GM19452 (cell line): ENCODE results near the gene EGFR.

Experiments used
- ATAC-seq: cut with Tn5 transposase; IDR thresholded peaks from one replicate; pipeline ENCODE4 v1.9.1; 2021; ENCODE audit not compliant: unreplicated experiment

EGFR gene

DNA sequence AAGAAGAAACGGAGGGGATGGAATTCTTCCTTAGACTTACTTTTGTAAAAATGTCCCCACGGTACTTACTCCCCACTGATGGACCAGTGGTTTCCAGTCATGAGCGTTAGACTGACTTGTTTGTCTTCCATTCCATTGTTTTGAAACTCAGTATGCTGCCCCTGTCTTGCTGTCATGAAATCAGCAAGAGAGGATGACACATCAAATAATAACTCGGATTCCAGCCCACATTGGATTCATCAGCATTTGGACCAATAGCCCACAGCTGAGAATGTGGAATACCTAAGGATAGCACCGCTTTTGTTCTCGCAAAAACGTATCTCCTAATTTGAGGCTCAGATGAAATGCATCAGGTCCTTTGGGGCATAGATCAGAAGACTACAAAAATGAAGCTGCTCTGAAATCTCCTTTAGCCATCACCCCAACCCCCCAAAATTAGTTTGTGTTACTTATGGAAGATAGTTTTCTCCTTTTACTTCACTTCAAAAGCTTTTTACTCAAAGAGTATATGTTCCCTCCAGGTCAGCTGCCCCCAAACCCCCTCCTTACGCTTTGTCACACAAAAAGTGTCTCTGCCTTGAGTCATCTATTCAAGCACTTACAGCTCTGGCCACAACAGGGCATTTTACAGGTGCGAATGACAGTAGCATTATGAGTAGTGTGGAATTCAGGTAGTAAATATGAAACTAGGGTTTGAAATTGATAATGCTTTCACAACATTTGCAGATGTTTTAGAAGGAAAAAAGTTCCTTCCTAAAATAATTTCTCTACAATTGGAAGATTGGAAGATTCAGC is 187.6 kb downstream of the EGFR start:
- no peak for ATAC-seq

GRCh38 chr7:55207436-55208125 is 188.8 kb downstream of the EGFR start:
- ATAC-seq, result no peak

GRCh38 chr7:55209366-55209765 is 190.5 kb downstream of the EGFR start:
- no peak for ATAC-seq

GRCh38 chr7:55210176-55210575 is 191.4 kb downstream of the EGFR start:
- no peak for ATAC-seq

GRCh38 chr7:55210716-55211115 is 191.9 kb downstream of the EGFR start:
- no peak for ATAC-seq

- ATAC-seq, result no peak
Observed at GRCh38 chr7:55211726-55212125, 192.9 kb downstream of the EGFR start.

- ATAC-seq, result no peak
Observed at GRCh38 chr7:55212176-55212575, 193.4 kb downstream of the EGFR start.

DNA sequence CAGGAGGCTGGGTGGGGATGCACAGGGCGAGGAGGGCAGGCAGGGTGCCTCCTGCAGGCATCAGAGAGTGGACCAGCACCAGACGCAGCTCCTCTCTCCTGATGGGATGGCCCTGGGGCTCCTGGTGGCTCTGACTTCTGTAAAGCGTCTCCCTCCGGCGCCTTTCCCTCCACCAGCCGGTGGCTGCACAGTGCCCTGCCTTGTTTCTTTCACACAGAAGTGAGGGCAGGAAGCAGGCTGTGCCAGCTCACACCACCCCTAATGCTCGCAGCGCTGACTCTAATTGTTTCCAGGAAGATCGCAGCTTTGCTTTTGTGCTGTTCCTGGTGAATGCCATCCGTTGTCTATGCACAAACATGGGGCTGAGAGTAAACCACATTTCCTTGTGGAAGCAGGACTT is 194.0 kb downstream of the EGFR start:
- no peak for ATAC-seq

DNA sequence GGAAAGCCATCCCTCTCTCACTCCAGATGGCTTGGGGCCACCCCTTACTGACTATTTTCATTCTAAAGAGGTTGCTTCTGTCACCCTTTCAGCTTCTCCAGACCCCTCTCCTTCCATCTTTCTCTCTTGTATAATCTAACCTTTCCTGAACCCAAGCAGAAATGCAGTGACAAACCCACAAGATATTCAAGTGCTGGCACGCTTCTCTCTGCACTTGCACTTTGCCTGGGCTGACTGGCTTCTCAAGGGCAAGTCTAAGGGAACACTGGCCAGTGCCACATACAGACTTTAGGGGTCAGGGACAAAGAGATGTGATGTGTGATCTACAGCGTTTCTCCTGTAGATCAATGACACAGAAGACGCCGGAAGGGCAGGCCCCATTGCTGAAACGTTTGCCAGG is 195.9 kb downstream of the EGFR start:
- no peak for ATAC-seq

DNA sequence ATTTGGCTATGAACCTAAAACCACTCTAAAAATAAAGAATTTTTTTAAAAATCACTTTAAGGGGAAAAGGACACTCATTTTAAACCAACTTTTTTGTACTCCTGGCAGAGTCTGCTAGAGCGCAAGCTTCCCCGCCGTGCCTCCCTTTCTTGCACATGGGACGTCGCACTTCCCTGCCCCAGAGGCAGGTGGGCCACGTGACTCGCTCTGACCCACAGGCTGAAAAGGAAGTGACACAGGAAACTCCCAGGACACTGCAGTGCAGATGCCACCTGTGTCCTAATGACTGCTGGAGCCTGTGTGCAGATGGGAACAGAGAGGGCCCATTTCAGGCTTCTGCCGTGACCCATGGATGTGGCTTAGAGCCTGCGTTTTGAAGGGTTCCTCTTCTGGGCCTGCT is 204.2 kb downstream of the EGFR start:
- ATAC-seq, result no peak

DNA sequence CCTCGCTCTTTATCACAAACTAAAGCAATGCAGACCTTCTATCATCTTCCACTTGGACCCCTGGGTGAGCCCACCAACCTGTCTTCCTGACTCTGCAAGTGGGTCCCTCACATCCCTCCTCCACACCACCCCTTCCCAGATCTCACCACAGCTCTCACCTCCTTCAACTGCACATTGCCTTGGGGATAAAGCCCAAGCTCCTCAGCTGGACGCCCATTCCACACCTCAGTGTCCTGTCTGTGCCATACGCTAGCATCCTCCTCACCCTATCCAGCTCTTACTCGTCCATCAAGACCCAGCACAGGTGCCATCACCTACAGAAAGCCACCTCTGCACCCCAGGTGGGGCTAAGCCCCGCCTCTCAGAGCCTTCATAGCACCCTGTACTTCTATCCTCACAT is 205.3 kb downstream of the EGFR start:
- no peak for ATAC-seq

DNA sequence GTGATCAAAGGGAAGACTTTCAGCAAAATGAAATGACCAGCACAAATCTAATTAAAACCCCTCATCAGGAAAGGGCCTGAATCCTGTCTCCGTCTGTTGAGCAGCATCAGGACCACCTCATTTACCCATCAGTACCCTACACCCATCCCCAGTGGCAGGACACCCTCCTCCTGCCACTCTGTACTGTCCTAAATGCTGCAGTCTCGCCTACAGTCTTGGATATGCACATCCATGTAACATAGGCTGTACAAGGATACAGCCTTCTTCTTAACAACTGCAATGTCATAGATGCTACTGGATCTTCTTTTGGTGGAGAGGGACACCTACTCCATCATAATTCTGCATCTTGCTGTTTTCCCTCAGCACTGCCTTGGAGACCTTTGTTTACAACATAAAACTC is 206.0 kb downstream of the EGFR start:
- ATAC-seq, result no peak

GRCh38 chr7:55230014-55230413 is 211.2 kb downstream of the EGFR start:
- no peak for ATAC-seq

DNA sequence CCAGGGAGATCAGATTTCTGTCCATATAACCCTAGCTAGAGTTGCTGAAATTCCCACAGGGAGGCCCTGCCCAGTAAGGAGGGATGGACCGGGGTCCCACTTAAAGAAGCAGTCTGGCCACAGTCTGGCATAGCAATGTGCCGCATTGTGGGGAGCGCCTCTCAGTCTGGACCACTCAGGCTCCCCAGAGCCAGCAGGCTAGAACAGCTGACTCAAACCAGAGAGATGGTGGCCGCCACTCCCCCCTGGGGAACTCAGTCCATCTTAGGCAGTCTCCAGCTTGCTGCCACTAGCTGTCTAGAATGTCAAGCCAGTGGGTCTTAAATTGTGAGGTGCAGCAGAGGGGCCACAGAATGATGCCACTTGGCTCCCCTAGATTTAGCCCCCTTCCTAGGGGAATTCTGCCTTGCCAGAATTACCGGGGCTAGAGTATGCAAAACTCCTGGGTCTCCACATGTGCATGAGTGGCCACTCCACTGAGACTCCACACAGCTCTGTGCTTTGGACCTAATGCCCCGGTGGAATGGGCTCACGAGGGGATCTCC is 213.0 kb downstream of the EGFR start:
- no peak for ATAC-seq

- ATAC-seq, result no peak
Observed at GRCh38 chr7:55233001-55233400, 214.2 kb downstream of the EGFR start.

DNA sequence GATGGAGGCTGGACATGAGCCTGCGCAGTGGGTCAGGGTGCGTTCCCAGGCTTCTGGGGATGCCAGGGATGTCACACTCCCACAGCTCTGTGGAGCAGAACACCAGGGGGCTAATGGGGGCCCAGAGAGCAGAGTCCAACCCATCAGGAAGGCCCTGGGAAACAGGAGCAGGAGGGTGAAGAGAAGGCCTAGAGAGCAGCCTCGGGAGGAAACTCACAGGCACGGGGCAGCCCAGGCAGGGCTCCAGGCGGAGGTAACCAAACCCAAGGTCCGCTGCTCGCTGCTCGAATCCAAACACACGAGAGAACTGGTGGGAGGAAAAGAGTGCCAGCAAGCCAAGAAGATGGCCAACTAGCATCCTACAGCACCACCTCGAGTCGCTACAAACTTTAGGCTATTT is 215.6 kb downstream of the EGFR start:
- ATAC-seq, result no peak

DNA sequence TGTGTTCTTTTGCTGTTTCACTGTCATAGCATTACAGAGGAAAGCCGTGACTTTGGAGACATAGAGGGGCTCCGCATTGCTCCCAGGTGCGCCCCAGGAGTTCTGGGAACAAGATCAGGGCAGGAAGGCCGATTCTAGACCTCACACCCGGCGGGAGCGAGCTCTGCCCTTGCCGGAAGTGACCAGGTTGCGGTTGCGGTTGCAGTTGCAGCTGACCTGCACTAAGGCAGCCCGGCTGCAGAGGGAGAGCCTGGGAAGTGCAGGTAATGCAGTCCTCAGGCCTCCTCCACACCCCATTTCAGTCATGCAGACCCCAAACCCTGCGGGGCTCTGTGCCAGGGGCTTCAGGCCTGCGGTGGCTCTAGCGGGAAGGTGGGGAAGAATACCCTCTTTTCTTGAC is 216.3 kb downstream of the EGFR start:
- no peak for ATAC-seq

- no peak for ATAC-seq
Observed at GRCh38 chr7:55235801-55236200, 217.0 kb downstream of the EGFR start.

- no peak for ATAC-seq
Observed at GRCh38 chr7:55236476-55236875, 217.7 kb downstream of the EGFR start.

- ATAC-seq, result no peak
Observed at GRCh38 chr7:55237156-55237893, 218.5 kb downstream of the EGFR start.

GRCh38 chr7:55239406-55239805 is 220.6 kb downstream of the EGFR start:
- ATAC-seq, result no peak
